Measurements from ENCODE around the gene ZSWIM5.
A peak's percentile ranks its signal among the peaks of the same experiment; 100 is the strongest.
"Not testable (repeated sequence)": the region's sequence is repeated elsewhere in the genome, so short reads cannot be mapped to it uniquely, and the experiment has no call there.

The ZSWIM5 gene

GRCh38 chr1:45001011-45001481 is 205.4 kb downstream of the ZSWIM5 start:
- DNase-seq, result peak; percentile 88

- DNase-seq, result no peak
Observed at GRCh38 chr1:44999232-44999631, 207.2 kb downstream of the ZSWIM5 start.

- no peak for DNase-seq
Observed at GRCh38 chr1:44995467-44996238, 210.8 kb downstream of the ZSWIM5 start.

- DNase-seq, result no peak
Observed at GRCh38 chr1:44994309-44994898, 212.0 kb downstream of the ZSWIM5 start.

- no peak for DNase-seq
Observed at GRCh38 chr1:44988531-44989156, 217.8 kb downstream of the ZSWIM5 start.

GRCh38 chr1:44985747-44986359 is 220.6 kb downstream of the ZSWIM5 start:
- no peak for DNase-seq

- not testable (repeated sequence) for DNase-seq
Observed at GRCh38 chr1:44977372-44977771, 229.0 kb downstream of the ZSWIM5 start.

GRCh38 chr1:44976252-44976651 is 230.2 kb downstream of the ZSWIM5 start:
- DNase-seq, result no peak

GRCh38 chr1:44973645-44974044 is 232.8 kb downstream of the ZSWIM5 start:
- no peak for DNase-seq

- DNase-seq, result no peak
Observed at GRCh38 chr1:44970317-44970716, 236.1 kb downstream of the ZSWIM5 start.

Data from inflammatory macrophage (primary cell).